ENCODE results near the gene ABCG1. TPM values are rescaled to one million over a fixed set of nuclear protein-coding genes. Genes with fewer than 3 reads are reported as not detected.

ABCG1 gene
- polyA plus RNA-seq, 2 of the 4 experiments (the other 2 are of a cell fraction) = 2.3 to 5.1 TPM

DNA sequence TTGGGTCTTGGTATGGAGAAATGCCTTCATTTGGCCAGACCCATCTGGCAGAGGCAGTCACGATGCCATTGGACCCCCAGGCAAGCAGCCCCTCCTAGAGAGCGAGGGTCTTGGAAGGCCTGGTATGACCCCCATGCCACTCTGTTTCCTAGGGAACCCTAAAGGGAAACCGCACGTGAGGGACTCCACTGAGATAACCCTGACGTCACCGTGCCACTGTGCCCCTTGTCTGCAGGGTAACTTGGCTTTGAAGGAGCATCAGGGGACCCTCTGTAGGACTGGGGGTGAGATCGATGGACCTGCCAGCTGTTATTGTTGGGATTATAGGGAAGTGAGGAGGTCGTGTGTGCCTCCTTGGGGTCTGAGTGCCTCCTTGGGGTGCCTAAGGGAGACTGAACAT is 34.5 kb downstream of the ABCG1 start:
- H3K4me2 ChIP-seq = no peak overlapping the region
- FAIRE-seq (no peak), ATAC-seq (no peak), DNase-seq (ENCODE audit: low read depth in 1 of 2, low spot score in 1 of 2) (no peak)
- H3K9me3 ChIP-seq = no peaks in the 10 kb centered on the region
- TF ChIP-seq BHLHE40 (IDR thresholded peaks at IDR 0.05; ENCODE audit: low read depth, low read length) (no peak), NPAS2 (CRISPR knock-in tag; IDR thresholded peaks at IDR 0.05; ENCODE audit: borderline replicate concordance) (no peak), POLR2A (IDR thresholded peaks at IDR 0.05; ENCODE audit: low read length) (no peak), JUNB (IDR thresholded peaks at IDR 0.05) (no peak), TFCP2L1 (CRISPR knock-in tag; IDR thresholded peaks at IDR 0.05) (no peak), RARB (CRISPR knock-in tag; IDR thresholded peaks at IDR 0.05) (no peak), HOXB13 (CRISPR knock-in tag; IDR thresholded peaks at IDR 0.05; ENCODE audit: low read depth) (no peak), ZNF302 (CRISPR knock-in tag; IDR thresholded peaks at IDR 0.05) (no peak), PHF8 (IDR thresholded peaks at IDR 0.05; ENCODE audit: borderline replicate concordance, low read depth) (no peak), ZSCAN20 (CRISPR knock-in tag; IDR thresholded peaks at IDR 0.05) (no peak), POLR2AphosphoS2 (conservative IDR thresholded peaks at IDR 0.05; ENCODE audit: low read length) (no peak), RFX5 (IDR thresholded peaks at IDR 0.05) (no peak), NFE2L2 (conservative IDR thresholded peaks at IDR 0.05; ENCODE audit: low read length) (no peak), CEBPB (IDR thresholded peaks at IDR 0.05) (no peak), MAZ (IDR thresholded peaks at IDR 0.05; ENCODE audit: borderline replicate concordance, low read depth, low read length) (no peak)
- TF ChIP-seq, protein P1, sequence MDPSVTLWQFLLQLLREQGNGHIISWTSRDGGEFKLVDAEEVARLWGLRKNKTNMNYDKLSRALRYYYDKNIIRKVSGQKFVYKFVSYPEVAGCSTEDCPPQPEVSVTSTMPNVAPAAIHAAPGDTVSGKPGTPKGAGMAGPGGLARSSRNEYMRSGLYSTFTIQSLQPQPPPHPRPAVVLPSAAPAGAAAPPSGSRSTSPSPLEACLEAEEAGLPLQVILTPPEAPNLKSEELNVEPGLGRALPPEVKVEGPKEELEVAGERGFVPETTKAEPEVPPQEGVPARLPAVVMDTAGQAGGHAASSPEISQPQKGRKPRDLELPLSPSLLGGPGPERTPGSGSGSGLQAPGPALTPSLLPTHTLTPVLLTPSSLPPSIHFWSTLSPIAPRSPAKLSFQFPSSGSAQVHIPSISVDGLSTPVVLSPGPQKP (IDR thresholded peaks at IDR 0.05; ENCODE audit: low read depth, low read length) = no peak
- TF ChIP-seq, protein P2, sequence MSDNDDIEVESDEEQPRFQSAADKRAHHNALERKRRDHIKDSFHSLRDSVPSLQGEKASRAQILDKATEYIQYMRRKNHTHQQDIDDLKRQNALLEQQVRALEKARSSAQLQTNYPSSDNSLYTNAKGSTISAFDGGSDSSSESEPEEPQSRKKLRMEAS (IDR thresholded peaks at IDR 0.05) = no peak
- TF ChIP-seq, protein P3, sequence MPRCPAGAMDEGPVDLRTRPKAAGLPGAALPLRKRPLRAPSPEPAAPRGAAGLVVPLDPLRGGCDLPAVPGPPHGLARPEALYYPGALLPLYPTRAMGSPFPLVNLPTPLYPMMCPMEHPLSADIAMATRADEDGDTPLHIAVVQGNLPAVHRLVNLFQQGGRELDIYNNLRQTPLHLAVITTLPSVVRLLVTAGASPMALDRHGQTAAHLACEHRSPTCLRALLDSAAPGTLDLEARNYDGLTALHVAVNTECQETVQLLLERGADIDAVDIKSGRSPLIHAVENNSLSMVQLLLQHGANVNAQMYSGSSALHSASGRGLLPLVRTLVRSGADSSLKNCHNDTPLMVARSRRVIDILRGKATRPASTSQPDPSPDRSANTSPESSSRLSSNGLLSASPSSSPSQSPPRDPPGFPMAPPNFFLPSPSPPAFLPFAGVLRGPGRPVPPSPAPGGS (IDR thresholded peaks at IDR 0.05) = no peak
- TF ChIP-seq, protein P4, sequence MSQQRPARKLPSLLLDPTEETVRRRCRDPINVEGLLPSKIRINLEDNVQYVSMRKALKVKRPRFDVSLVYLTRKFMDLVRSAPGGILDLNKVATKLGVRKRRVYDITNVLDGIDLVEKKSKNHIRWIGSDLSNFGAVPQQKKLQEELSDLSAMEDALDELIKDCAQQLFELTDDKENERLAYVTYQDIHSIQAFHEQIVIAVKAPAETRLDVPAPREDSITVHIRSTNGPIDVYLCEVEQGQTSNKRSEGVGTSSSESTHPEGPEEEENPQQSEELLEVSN (IDR thresholded peaks at IDR 0.05; ENCODE audit: borderline replicate concordance, low read depth) = no peak
- TF ChIP-seq, protein P5, sequence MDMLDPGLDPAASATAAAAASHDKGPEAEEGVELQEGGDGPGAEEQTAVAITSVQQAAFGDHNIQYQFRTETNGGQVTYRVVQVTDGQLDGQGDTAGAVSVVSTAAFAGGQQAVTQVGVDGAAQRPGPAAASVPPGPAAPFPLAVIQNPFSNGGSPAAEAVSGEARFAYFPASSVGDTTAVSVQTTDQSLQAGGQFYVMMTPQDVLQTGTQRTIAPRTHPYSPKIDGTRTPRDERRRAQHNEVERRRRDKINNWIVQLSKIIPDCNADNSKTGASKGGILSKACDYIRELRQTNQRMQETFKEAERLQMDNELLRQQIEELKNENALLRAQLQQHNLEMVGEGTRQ (IDR thresholded peaks at IDR 0.05) = no peak
- H3K4me1 ChIP-seq = no peaks in the 10 kb centered on the region
- no peak overlapping the region for H3K4me3 ChIP-seq
- WGBS (ENCODE audit: missing lambda C conversion rate) = 5% methylated on average over 3 of the region's 8 CpGs
- H3K27ac ChIP-seq = no peak overlapping the region
- ChIA-PET CTCF (interaction anchor here (0.6 to 1.3 kb wide), 2 partner anchors 108 to 242 kb away, joined by 5 read pairs; no protein-coding TSS in a partner anchor), POLR2A (no interaction called here)

DNA sequence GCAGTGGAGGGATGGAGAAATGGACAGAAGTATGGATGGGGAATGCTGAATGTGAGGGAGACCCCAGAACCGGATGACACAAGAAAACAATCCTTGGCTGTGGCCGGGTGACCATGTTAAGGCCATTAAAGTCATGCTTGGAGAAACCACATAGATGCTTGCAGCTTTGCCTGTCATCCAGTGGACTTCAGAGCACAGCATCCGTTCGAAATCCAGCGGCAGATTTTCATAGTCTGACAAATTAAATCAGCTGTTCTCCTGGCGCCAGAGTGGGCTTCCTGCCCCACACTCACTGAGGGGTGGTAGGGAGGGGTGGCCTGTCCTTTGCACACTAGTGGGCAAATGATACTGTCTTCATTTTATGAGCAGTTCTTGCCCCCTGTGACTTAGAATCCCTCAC is 35.1 kb downstream of the ABCG1 start:
- ChIA-PET POLR2A (no interaction called here), CTCF (interaction anchor here (1.3 kb wide), 1 partner anchor 108 kb away, joined by 5 read pairs; no protein-coding TSS in a partner anchor)
- TF ChIP-seq RARB (CRISPR knock-in tag; IDR thresholded peaks at IDR 0.05) (no peak), HOXB13 (CRISPR knock-in tag; IDR thresholded peaks at IDR 0.05; ENCODE audit: low read depth) (no peak), EP300 (IDR thresholded peaks at IDR 0.05) (no peak), RCOR1 (IDR thresholded peaks at IDR 0.05; ENCODE audit: low read depth, low read length) (no peak)
- no peak for ATAC-seq
- no peak overlapping the region for H3K4me2 ChIP-seq
- no peaks in the 10 kb centered on the region for H3K4me1 ChIP-seq
- no peaks in the 10 kb centered on the region for H3K9me3 ChIP-seq
- no peak for FAIRE-seq
- no peak for DNase-seq (ENCODE audit: low read depth in 1 of 2, low spot score in 1 of 2)
- WGBS (ENCODE audit: missing lambda C conversion rate) = 47% methylated on average over 6 of the region's 6 CpGs
- H3K4me3 ChIP-seq = no peak overlapping the region
- no peak overlapping the region for H3K27ac ChIP-seq
